ENCODE results near the gene GCLC. TPM values are rescaled to one million over a fixed set of nuclear protein-coding genes. Genes with fewer than 3 reads are reported as not detected.

The GCLC gene
- total and polyA plus RNA-seq, 9 of the 15 experiments (the other 6 are each of a cell fraction or from before 2014, with no cell fraction given), result 3.9 to 20.0 (median 9.4) TPM

- TF ChIP-seq, protein P1, sequence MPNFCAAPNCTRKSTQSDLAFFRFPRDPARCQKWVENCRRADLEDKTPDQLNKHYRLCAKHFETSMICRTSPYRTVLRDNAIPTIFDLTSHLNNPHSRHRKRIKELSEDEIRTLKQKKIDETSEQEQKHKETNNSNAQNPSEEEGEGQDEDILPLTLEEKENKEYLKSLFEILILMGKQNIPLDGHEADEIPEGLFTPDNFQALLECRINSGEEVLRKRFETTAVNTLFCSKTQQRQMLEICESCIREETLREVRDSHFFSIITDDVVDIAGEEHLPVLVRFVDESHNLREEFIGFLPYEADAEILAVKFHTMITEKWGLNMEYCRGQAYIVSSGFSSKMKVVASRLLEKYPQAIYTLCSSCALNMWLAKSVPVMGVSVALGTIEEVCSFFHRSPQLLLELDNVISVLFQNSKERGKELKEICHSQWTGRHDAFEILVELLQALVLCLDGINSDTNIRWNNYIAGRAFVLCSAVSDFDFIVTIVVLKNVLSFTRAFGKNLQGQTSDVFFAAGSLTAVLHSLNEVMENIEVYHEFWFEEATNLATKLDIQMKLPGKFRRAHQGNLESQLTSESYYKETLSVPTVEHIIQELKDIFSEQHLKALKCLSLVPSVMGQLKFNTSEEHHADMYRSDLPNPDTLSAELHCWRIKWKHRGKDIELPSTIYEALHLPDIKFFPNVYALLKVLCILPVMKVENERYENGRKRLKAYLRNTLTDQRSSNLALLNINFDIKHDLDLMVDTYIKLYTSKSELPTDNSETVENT (CRISPR knock-in tag; IDR thresholded peaks at IDR 0.05), result no peak
- TF ChIP-seq ZNF316 (IDR thresholded peaks at IDR 0.05) (no peak), ZNF212 (CRISPR knock-in tag; IDR thresholded peaks at IDR 0.05) (no peak), MCM7 (IDR thresholded peaks at IDR 0.05) (no peak), HDAC8 (tag; IDR thresholded peaks at IDR 0.05) (no peak), ZNF561 (CRISPR knock-in tag; conservative IDR thresholded peaks at IDR 0.05) (no peak), ZBTB1 (CRISPR knock-in tag; IDR thresholded peaks at IDR 0.05; ENCODE audit: borderline replicate concordance, low read depth) (no peak), GATAD2A (IDR thresholded peaks at IDR 0.05) (no peak)
- TF ChIP-seq, protein P2, sequence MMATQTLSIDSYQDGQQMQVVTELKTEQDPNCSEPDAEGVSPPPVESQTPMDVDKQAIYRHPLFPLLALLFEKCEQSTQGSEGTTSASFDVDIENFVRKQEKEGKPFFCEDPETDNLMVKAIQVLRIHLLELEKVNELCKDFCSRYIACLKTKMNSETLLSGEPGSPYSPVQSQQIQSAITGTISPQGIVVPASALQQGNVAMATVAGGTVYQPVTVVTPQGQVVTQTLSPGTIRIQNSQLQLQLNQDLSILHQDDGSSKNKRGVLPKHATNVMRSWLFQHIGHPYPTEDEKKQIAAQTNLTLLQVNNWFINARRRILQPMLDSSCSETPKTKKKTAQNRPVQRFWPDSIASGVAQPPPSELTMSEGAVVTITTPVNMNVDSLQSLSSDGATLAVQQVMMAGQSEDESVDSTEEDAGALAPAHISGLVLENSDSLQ (IDR thresholded peaks at IDR 0.05), result no peak
Observed at GRCh38 chr6:53510746-53511145, 34.2 kb downstream of the GCLC start (continued).

- FAIRE-seq (no peak), DNase-seq (ENCODE audit: extremely low read depth in 1 of 4, low spot score in 3 of 4) (no peak), ATAC-seq (no peak)
- no peaks in the 10 kb centered on the region for H3K79me2 ChIP-seq (ENCODE audit: control insufficient read depth, insufficient read depth, low read length)
- peaks cover 7% of the 10 kb centered on the region; the same call in 1 of the 3 replicates for H3K36me3 ChIP-seq (ENCODE audit: control insufficient read depth, insufficient read depth, low read length)
- in situ Hi-C loops (cut with MboI), result loop anchor here (5.0 kb wide), 1 partner anchor 145 kb away; no protein-coding TSS in a partner anchor
- TF ChIP-seq MEF2A (IDR thresholded peaks at IDR 0.05; ENCODE audit: control insufficient read depth, low read depth, low read length) (no peak), ARID3B (CRISPR knock-in tag; IDR thresholded peaks at IDR 0.05; ENCODE audit: borderline replicate concordance) (no peak), ZNF354B (CRISPR knock-in tag; IDR thresholded peaks at IDR 0.05) (no peak), SP2 (IDR thresholded peaks at IDR 0.05; ENCODE audit: extremely low read depth, low read depth, low read length, poor library complexity, severe bottlenecking) (no peak), KHSRP (IDR thresholded peaks at IDR 0.05) (no peak), CREM (IDR thresholded peaks at IDR 0.05; ENCODE audit: low read depth) (no peak), RHOXF2B (CRISPR knock-in tag; conservative IDR thresholded peaks at IDR 0.05) (no peak), IFI16 (CRISPR knock-in tag; IDR thresholded peaks at IDR 0.05) (no peak), ZNF507 (tag; conservative IDR thresholded peaks at IDR 0.05) (no peak)
- ChIA-PET CTCF (ENCODE audit: low intra/inter-chr PET ratio) (no interaction called here), POLR2A (interaction anchor here (0.7 to 1.3 kb wide), 2 partner anchors 11 to 12 kb away, joined by 4 to 5 read pairs; no protein-coding TSS in a partner anchor)
- no peak overlapping the region for H3K4me3 ChIP-seq
- H4K20me1 ChIP-seq (replicated peaks; ENCODE audit: control insufficient read depth, insufficient read depth, low read length), result no peaks in the 10 kb centered on the region
- no peak overlapping the region for H2AFZ ChIP-seq (ENCODE audit: low read depth, low read length)
- no peaks in the 10 kb centered on the region for H3K27me3 ChIP-seq (ENCODE audit: control insufficient read depth in 2 of 2, insufficient read depth in 2 of 2, low read length in 2 of 2)
- no peak overlapping the region for H3K27ac ChIP-seq (ENCODE audit: extremely low read depth, low read depth, low read length)
- no peak overlapping the region for H3K4me2 ChIP-seq (ENCODE audit: insufficient read depth, low read length)
- H3K9me3 ChIP-seq (replicated peaks; ENCODE audit: control insufficient read depth, insufficient read depth, low read depth, low read length), result no peaks in the 10 kb centered on the region
- no peak overlapping the region for H3K9ac ChIP-seq (ENCODE audit: insufficient read depth in 1 of 2, low read depth in 2 of 2, low read length in 2 of 2)
- no peaks in the 10 kb centered on the region for H3K9me1 ChIP-seq (ENCODE audit: control insufficient read depth, insufficient read depth, low read length)
- intact Hi-C loops (cut with micrococcal nuclease), result no loop called here
- no TSS peak for BruUV-seq (replicated peaks)
- WGBS (ENCODE audit: insufficient coverage, low coverage, missing lambda C conversion rate), result 81% methylated on average over 5 of the region's 5 CpGs
- no peaks in the 10 kb centered on the region for H3K4me1 ChIP-seq (replicated peaks in 1 of 2; ENCODE audit: control insufficient read depth in 2 of 2, insufficient read depth in 2 of 2, low read length in 2 of 2)
Observed at GRCh38 chr6:53506872-53507271, 38.0 kb downstream of the GCLC start.

All from K562 (cell line).